ENCODE results near the gene CENATAC.
A peak's percentile ranks its signal among the peaks of the same experiment; 100 is the strongest.

CENATAC gene

GRCh38 chr11:119018074-119018938 is 20.4 kb downstream of the CENATAC start, which contains the start of the genes RPS25 and TRAPPC4:
RPS25 (minus strand) TSS chr11:119018343; CDS start chr11:119018284, 59 bp downstream.
TRAPPC4 (plus strand) TSS chr11:119018766; CDS start chr11:119018796, 30 bp downstream.
- Histone ChIP-seq H3K36me3 (ENCODE audit: control insufficient read depth in 4 of 4, insufficient read depth in 4 of 4, low read length in 3 of 4) (peaks cover 3 to 54% (median 38%) of the 10 kb centered on the region in 4 experiments), H3K4me3 (ENCODE audit: control insufficient read depth in 1 of 7, extremely low read depth in 1 of 7, insufficient read depth in 4 of 7, low read depth in 2 of 7, low read length in 6 of 7) (peak within 1 kb of the TSS; percentile 94 to 100 (median 96)), H3K27me3 (replicated peaks in 2 of 5; ENCODE audit: control insufficient read depth in 4 of 5, insufficient read depth in 5 of 5, low read length in 4 of 5) (no peaks in the 10 kb centered on the region), H3K4me1 (ENCODE audit: control extremely low read depth in 1 of 4, control insufficient read depth in 4 of 4, insufficient read depth in 4 of 4, low read length in 3 of 4) (peaks cover 17 to 32% (median 23%) of the 10 kb centered on the region in 4 experiments), H3K27ac (ENCODE audit: insufficient read depth in 1 of 2, low read depth in 1 of 2, low read length in 2 of 2, poor library complexity in 1 of 2, severe bottlenecking in 2 of 2) (peak within 1 kb of the TSS; percentile 87 to 96), H3K9me3 (ENCODE audit: control extremely low read depth in 1 of 5, control insufficient read depth in 4 of 5, insufficient read depth in 2 of 5, low read depth in 1 of 5, low read length in 4 of 5) (no peaks in the 10 kb centered on the region)
- 0% methylated on average over 48 of the region's 63 CpGs for WGBS (ENCODE audit: insufficient coverage)
- CTCF ChIA-PET, result interaction anchor here (0.6 to 3.1 kb wide), 6 partner anchors 10 to 905 kb away, joined by 3 to 13 read pairs (median 4); partner anchors contain the start of gene SLC37A4
- DNase-seq, result peak; percentile 98 to 99 (median 99)
- POLR2A ChIA-PET, result interaction anchor here (0.6 to 1.8 kb wide), 4 partner anchors 38 to 88 kb away, joined by 3 to 13 read pairs (median 4); partner anchors contain the start of gene HYOU1

DNA sequence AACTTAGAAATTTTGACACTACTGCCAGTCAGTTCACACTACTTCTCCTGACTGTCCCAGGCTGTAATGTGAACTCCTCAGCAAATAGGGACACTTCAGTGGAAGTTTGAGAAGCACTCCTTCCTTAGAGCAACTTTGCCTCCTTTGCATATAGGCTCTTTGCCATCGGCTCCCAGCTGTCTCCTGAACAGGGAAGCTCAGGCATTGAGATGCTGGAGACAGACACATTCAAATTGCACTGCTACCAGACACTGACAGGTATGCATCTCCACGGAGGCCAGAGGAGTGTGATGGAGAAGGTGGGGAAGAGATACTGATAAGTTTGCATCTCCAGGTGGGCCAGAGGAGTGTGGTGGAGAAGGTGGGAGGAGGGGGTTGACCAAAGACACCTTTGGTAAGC is 22.1 kb downstream of the CENATAC start:
- Histone ChIP-seq H3K4me3 (ENCODE audit: control insufficient read depth in 1 of 7, extremely low read depth in 1 of 7, insufficient read depth in 4 of 7, low read depth in 2 of 7, low read length in 6 of 7) (peak overlapping the region in 3 of 7 experiments; percentile 94 to 100 (median 96)), H3K4me1 (ENCODE audit: control extremely low read depth in 1 of 4, control insufficient read depth in 4 of 4, insufficient read depth in 4 of 4, low read length in 3 of 4) (peaks cover 17 to 32% (median 24%) of the 10 kb centered on the region in 4 experiments), H3K27ac (ENCODE audit: insufficient read depth in 1 of 2, low read depth in 1 of 2, low read length in 2 of 2, poor library complexity in 1 of 2, severe bottlenecking in 2 of 2) (peak overlapping the region; percentile 9 to 96), H3K27me3 (replicated peaks in 2 of 5; ENCODE audit: control insufficient read depth in 4 of 5, insufficient read depth in 5 of 5, low read length in 4 of 5) (no peaks in the 10 kb centered on the region), H3K36me3 (ENCODE audit: control insufficient read depth in 4 of 4, insufficient read depth in 4 of 4, low read length in 3 of 4) (peaks cover 11 to 57% (median 41%) of the 10 kb centered on the region in 4 experiments), H3K9me3 (ENCODE audit: control extremely low read depth in 1 of 5, control insufficient read depth in 4 of 5, insufficient read depth in 2 of 5, low read depth in 1 of 5, low read length in 4 of 5) (no peaks in the 10 kb centered on the region)
- POLR2A ChIA-PET, result interaction anchor here (0.6 kb wide), 1 partner anchor 34 kb away, joined by 3 read pairs; no protein-coding TSS in a partner anchor
- WGBS (ENCODE audit: insufficient coverage), result 89% methylated on average over 2 of the region's 2 CpGs
- no peak for DNase-seq
- CTCF ChIA-PET, result interaction anchor here (0.6 to 3.1 kb wide), 7 partner anchors 10 to 75 kb away, joined by 3 to 13 read pairs (median 3); partner anchors contain the start of gene SLC37A4

- H3K9me3 ChIP-seq (ENCODE audit: control extremely low read depth in 1 of 5, control insufficient read depth in 4 of 5, insufficient read depth in 2 of 5, low read depth in 1 of 5, low read length in 4 of 5), result no peaks in the 10 kb centered on the region
- DNase-seq, result no peak
- H3K36me3 ChIP-seq (ENCODE audit: control insufficient read depth in 4 of 4, insufficient read depth in 4 of 4, low read length in 3 of 4), result peaks cover 11 to 58% (median 42%) of the 10 kb centered on the region in 4 experiments
- H3K4me1 ChIP-seq (ENCODE audit: control extremely low read depth in 1 of 4, control insufficient read depth in 4 of 4, insufficient read depth in 4 of 4, low read length in 3 of 4), result peaks cover 13 to 23% (median 18%) of the 10 kb centered on the region in 4 experiments
- H3K4me3 ChIP-seq (ENCODE audit: control insufficient read depth in 1 of 7, extremely low read depth in 1 of 7, insufficient read depth in 4 of 7, low read depth in 2 of 7, low read length in 6 of 7), result no peak overlapping the region
- CTCF ChIA-PET, result interaction anchor here (1.0 kb wide), 1 partner anchor 35 kb away, joined by 3 read pairs; the partner anchor contains the start of gene HYOU1
- POLR2A ChIA-PET, result no interaction called here
- H3K27me3 ChIP-seq (replicated peaks in 2 of 5; ENCODE audit: control insufficient read depth in 4 of 5, insufficient read depth in 5 of 5, low read length in 4 of 5), result no peaks in the 10 kb centered on the region
- 100% methylated on average over 3 of the region's 5 CpGs for WGBS (ENCODE audit: insufficient coverage)
- H3K27ac ChIP-seq (ENCODE audit: insufficient read depth in 1 of 2, low read depth in 1 of 2, low read length in 2 of 2, poor library complexity in 1 of 2, severe bottlenecking in 2 of 2), result no peak overlapping the region
These were observed 23.7 kb downstream of the CENATAC start for GRCh38 chr11:119021631-119022030.

- Histone ChIP-seq H3K4me3 (ENCODE audit: control insufficient read depth in 1 of 7, extremely low read depth in 1 of 7, insufficient read depth in 4 of 7, low read depth in 2 of 7, low read length in 6 of 7) (no peak overlapping the region), H3K27ac (ENCODE audit: insufficient read depth in 1 of 2, low read depth in 1 of 2, low read length in 2 of 2, poor library complexity in 1 of 2, severe bottlenecking in 2 of 2) (no peak overlapping the region), H3K4me1 (ENCODE audit: control extremely low read depth in 1 of 4, control insufficient read depth in 4 of 4, insufficient read depth in 4 of 4, low read length in 3 of 4) (peaks cover 5 to 13% (median 11%) of the 10 kb centered on the region in 4 experiments), H3K27me3 (replicated peaks in 2 of 5; ENCODE audit: control insufficient read depth in 4 of 5, insufficient read depth in 5 of 5, low read length in 4 of 5) (no peaks in the 10 kb centered on the region), H3K36me3 (ENCODE audit: control insufficient read depth in 4 of 4, insufficient read depth in 4 of 4, low read length in 3 of 4) (peaks cover 13 to 72% (median 53%) of the 10 kb centered on the region in 4 experiments), H3K9me3 (ENCODE audit: control extremely low read depth in 1 of 5, control insufficient read depth in 4 of 5, insufficient read depth in 2 of 5, low read depth in 1 of 5, low read length in 4 of 5) (no peaks in the 10 kb centered on the region)
- DNase-seq, result no peak
- ChIA-PET CTCF (interaction anchor here (0.8 to 2.3 kb wide), 6 partner anchors 10 to 24 kb away, joined by 3 to 7 read pairs (median 3); no protein-coding TSS in a partner anchor), POLR2A (interaction anchor here (1.0 kb wide), 1 partner anchor 10 kb away, joined by 3 read pairs; no protein-coding TSS in a partner anchor)
These were observed 25.8 kb downstream of the CENATAC start for GRCh38 chr11:119023741-119024140.

- WGBS (ENCODE audit: insufficient coverage), result 88% methylated on average over 14 of the region's 15 CpGs
- Histone ChIP-seq H3K9me3 (ENCODE audit: control extremely low read depth in 1 of 5, control insufficient read depth in 4 of 5, insufficient read depth in 2 of 5, low read depth in 1 of 5, low read length in 4 of 5) (no peaks in the 10 kb centered on the region), H3K4me1 (ENCODE audit: control extremely low read depth in 1 of 4, control insufficient read depth in 4 of 4, insufficient read depth in 4 of 4, low read length in 3 of 4) (peaks cover 4 to 19% (median 15%) of the 10 kb centered on the region in 4 experiments), H3K27me3 (replicated peaks in 2 of 5; ENCODE audit: control insufficient read depth in 4 of 5, insufficient read depth in 5 of 5, low read length in 4 of 5) (no peaks in the 10 kb centered on the region), H3K36me3 (ENCODE audit: control insufficient read depth in 4 of 4, insufficient read depth in 4 of 4, low read length in 3 of 4) (peaks cover 13 to 76% (median 53%) of the 10 kb centered on the region in 4 experiments), H3K4me3 (ENCODE audit: control insufficient read depth in 1 of 7, extremely low read depth in 1 of 7, insufficient read depth in 4 of 7, low read depth in 2 of 7, low read length in 6 of 7) (no peak overlapping the region), H3K27ac (ENCODE audit: insufficient read depth in 1 of 2, low read depth in 1 of 2, low read length in 2 of 2, poor library complexity in 1 of 2, severe bottlenecking in 2 of 2) (no peak overlapping the region)
- CTCF ChIA-PET, result interaction anchor here (0.9 to 2.3 kb wide), 3 partner anchors 14 to 30 kb away, joined by 3 to 7 read pairs (median 4); no protein-coding TSS in a partner anchor
- no peak for DNase-seq
- POLR2A ChIA-PET, result interaction anchor here (1.0 to 1.1 kb wide), 2 partner anchors 9 to 30 kb away, joined by 3 read pairs; no protein-coding TSS in a partner anchor
These were observed 26.6 kb downstream of the CENATAC start for GRCh38 chr11:119024430-119025098.

GRCh38 chr11:119025099-119025473 is 27.1 kb downstream of the CENATAC start:
- H3K4me3 ChIP-seq (ENCODE audit: control insufficient read depth in 1 of 7, extremely low read depth in 1 of 7, insufficient read depth in 4 of 7, low read depth in 2 of 7, low read length in 6 of 7), result no peak overlapping the region
- DNase-seq, result no peak
- CTCF ChIA-PET, result interaction anchor here (0.9 to 2.3 kb wide), 3 partner anchors 14 to 29 kb away, joined by 3 to 7 read pairs (median 4); no protein-coding TSS in a partner anchor
- no peaks in the 10 kb centered on the region for H3K9me3 ChIP-seq (ENCODE audit: control extremely low read depth in 1 of 5, control insufficient read depth in 4 of 5, insufficient read depth in 2 of 5, low read depth in 1 of 5, low read length in 4 of 5)
- H3K27ac ChIP-seq (ENCODE audit: insufficient read depth in 1 of 2, low read depth in 1 of 2, low read length in 2 of 2, poor library complexity in 1 of 2, severe bottlenecking in 2 of 2), result no peak overlapping the region
- 91% methylated on average over 5 of the region's 5 CpGs for WGBS (ENCODE audit: insufficient coverage)
- H3K36me3 ChIP-seq (ENCODE audit: control insufficient read depth in 4 of 4, insufficient read depth in 4 of 4, low read length in 3 of 4), result peaks cover 13 to 76% (median 53%) of the 10 kb centered on the region in 4 experiments
- POLR2A ChIA-PET, result interaction anchor here (1.1 kb wide), 1 partner anchor 29 kb away, joined by 3 read pairs; no protein-coding TSS in a partner anchor
- H3K4me1 ChIP-seq (ENCODE audit: control extremely low read depth in 1 of 4, control insufficient read depth in 4 of 4, insufficient read depth in 4 of 4, low read length in 3 of 4), result peaks cover 0 to 19% (median 15%) of the 10 kb centered on the region in 4 experiments
- H3K27me3 ChIP-seq (replicated peaks in 2 of 5; ENCODE audit: control insufficient read depth in 4 of 5, insufficient read depth in 5 of 5, low read length in 4 of 5), result no peaks in the 10 kb centered on the region
